Activated naive CD4-positive, alpha-beta T cell treated with anti-CD3 and anti-CD28 coated beads for 36 hours (primary cell): Measurements from ENCODE around the gene SLC22A31. TPM values are rescaled to one million over a fixed set of nuclear protein-coding genes. Genes with fewer than 3 reads are reported as not detected.

Experiments used
- CTCF ChIA-PET: fragments of 350-600 bp; sonication (Branson Sonifier 250); formaldehyde crosslinking; loops from one replicate; lab custom pipeline; 2021; ENCODE audit warnings: antibody characterized with exemption; lab: Charles Lee
- DNase-seq: peaks from one replicate; pipeline ENCODE4 v3.0.0-alpha.2; 2020
- H3K27ac Mint-ChIP-seq: one replicate; pipeline ENCODE4 v1.8.0; 2021; ENCODE audit warnings: mild to moderate bottlenecking, mixed read lengths
- H3K27me3 Mint-ChIP-seq: one replicate; pipeline ENCODE4 v1.8.0; 2021; ENCODE audit warnings: low read depth, mixed read lengths
- H3K36me3 Mint-ChIP-seq: one replicate; pipeline ENCODE4 v1.8.0; 2021; ENCODE audit warnings: low read depth, mixed read lengths
- H3K4me1 Mint-ChIP-seq: one replicate; pipeline ENCODE4 v1.8.0; 2021; ENCODE audit warnings: low read depth, mixed read lengths
- H3K4me3 Mint-ChIP-seq: one replicate; pipeline ENCODE4 v1.8.0; 2021; ENCODE audit warnings: mild to moderate bottlenecking, moderate library complexity, mixed read lengths
- H3K9me3 Mint-ChIP-seq: one replicate; pipeline ENCODE4 v1.8.0; 2021; ENCODE audit warnings: mixed read lengths
- intact Hi-C: fragments of 100-400 bp; cut with micrococcal nuclease; formaldehyde crosslinking; loops from one replicate; pipeline ENCODE4 v1.15.1; 2023
- total RNA-seq, 2 experiments: library from RNA; stranded (reverse); gene quantifications; one replicate each; pipeline ENCODE4 v1.2.3, GENCODE V29; 2021

SLC22A31 gene
- total RNA-seq, 2 experiments from 2014 or later, result 0.31 to 0.64 TPM

DNA sequence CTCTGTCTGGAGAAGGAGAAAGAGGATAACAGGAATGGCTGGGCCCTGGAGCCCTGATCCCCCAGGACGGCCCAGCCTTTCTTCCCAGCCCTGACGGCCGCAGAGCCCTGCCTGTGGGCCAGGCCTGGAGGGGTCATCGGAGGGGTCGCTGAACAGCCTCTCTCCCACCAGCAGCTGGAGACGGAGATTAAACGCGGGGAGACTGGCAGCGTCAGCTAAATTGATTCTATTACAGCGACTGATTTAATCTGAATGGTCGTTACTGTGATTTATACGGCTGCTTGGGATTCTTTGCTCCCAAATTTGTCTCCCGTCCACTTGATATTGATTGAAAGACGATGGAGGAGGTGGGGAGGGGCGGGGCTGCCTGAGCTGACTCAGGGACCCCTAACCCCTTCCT, 35.9 kb downstream of the SLC22A31 start:
- CTCF ChIA-PET, result no interaction called here
- H3K9me3 Mint-ChIP-seq, result no peaks in the 10 kb centered on the region
- no peak for DNase-seq
- intact Hi-C loops, result no loop called here
- no peaks in the 10 kb centered on the region for H3K36me3 Mint-ChIP-seq
- H3K4me3 Mint-ChIP-seq, result no peak overlapping the region
- no peaks in the 10 kb centered on the region for H3K27me3 Mint-ChIP-seq
- peaks cover 2% of the 10 kb centered on the region for H3K4me1 Mint-ChIP-seq
- H3K27ac Mint-ChIP-seq, result no peak overlapping the region

GRCh38 chr16:89163297-89163696, 37.0 kb downstream of the SLC22A31 start:
- Mint-ChIP-seq H3K36me3 (no peaks in the 10 kb centered on the region), H3K9me3 (peaks cover 2% of the 10 kb centered on the region), H3K27me3 (no peaks in the 10 kb centered on the region), H3K27ac (no peak overlapping the region), H3K4me1 (peaks cover 2% of the 10 kb centered on the region), H3K4me3 (no peak overlapping the region)
- intact Hi-C loops, result no loop called here
- CTCF ChIA-PET, result no interaction called here
- DNase-seq, result no peak

DNA sequence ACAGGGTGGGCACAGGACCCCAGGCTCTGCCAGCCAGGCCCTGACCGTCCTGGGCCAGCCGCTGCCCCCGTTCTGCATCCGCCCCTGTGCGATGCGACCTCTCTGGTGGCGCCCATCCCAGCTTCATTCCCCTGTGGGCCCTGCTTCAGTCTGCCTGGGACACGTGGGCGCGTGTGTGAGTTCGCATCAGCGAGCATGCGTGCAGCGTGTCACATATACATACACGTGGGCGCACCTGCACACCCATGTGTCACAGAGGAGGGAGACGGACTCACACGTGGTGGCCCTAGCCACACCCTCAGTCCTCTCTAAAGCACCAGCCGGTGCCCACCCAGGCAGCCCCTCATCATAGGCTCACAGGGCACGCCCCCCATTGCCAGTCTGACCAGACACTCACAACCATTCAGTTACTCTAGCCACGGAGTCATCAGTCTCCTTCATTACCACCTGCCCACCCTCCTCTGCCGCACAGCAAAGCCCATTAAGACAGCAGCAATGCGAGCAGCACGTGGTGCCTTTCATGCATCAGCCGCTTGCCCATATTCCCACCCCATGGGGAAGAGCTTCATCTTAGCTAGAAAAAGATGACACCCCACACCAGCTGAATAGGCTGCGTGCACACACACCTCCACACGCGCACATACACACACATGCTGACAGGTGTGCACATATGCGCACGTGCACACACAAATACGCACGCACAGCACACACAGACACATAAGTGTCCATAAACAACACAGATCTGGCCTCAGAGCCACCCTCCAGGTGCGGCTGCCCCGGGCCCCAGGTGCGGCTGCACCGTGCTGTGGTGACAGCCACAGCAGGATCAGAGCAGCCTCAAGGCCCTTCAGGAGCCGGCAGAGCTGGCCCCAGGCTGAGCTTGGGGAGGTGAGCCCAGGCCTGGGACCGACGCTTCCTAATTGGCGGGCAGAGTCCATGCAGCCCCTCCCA, 38.3 kb downstream of the SLC22A31 start:
- no peak overlapping the region for H3K4me3 Mint-ChIP-seq
- CTCF ChIA-PET, result no interaction called here
- DNase-seq, result no peak
- intact Hi-C loops, result no loop called here
- H3K27me3 Mint-ChIP-seq, result no peaks in the 10 kb centered on the region
- no peaks in the 10 kb centered on the region for H3K36me3 Mint-ChIP-seq
- no peak overlapping the region for H3K27ac Mint-ChIP-seq
- no peaks in the 10 kb centered on the region for H3K4me1 Mint-ChIP-seq
- H3K9me3 Mint-ChIP-seq, result peaks cover 7% of the 10 kb centered on the region

- Mint-ChIP-seq H3K4me3 (no peak overlapping the region), H3K27me3 (no peaks in the 10 kb centered on the region), H3K36me3 (no peaks in the 10 kb centered on the region), H3K4me1 (no peaks in the 10 kb centered on the region), H3K27ac (no peak overlapping the region), H3K9me3 (peaks cover 7% of the 10 kb centered on the region)
- CTCF ChIA-PET, result no interaction called here
- no peak for DNase-seq
- intact Hi-C loops, result no loop called here
These were observed 39.2 kb downstream of the SLC22A31 start for GRCh38 chr16:89160977-89161701.

GRCh38 chr16:89159850-89160354, 40.4 kb downstream of the SLC22A31 start:
- H3K9me3 Mint-ChIP-seq, result peaks cover 7% of the 10 kb centered on the region
- H3K36me3 Mint-ChIP-seq, result no peaks in the 10 kb centered on the region
- intact Hi-C loops, result no loop called here
- H3K4me3 Mint-ChIP-seq, result no peak overlapping the region
- H3K27me3 Mint-ChIP-seq, result no peaks in the 10 kb centered on the region
- CTCF ChIA-PET, result no interaction called here
- no peak for DNase-seq
- H3K27ac Mint-ChIP-seq, result no peak overlapping the region
- H3K4me1 Mint-ChIP-seq, result no peaks in the 10 kb centered on the region

- H3K36me3 Mint-ChIP-seq, result no peaks in the 10 kb centered on the region
- CTCF ChIA-PET, result no interaction called here
- DNase-seq, result no peak
- intact Hi-C loops, result no loop called here
- no peaks in the 10 kb centered on the region for H3K27me3 Mint-ChIP-seq
- H3K27ac Mint-ChIP-seq, result no peak overlapping the region
- H3K4me1 Mint-ChIP-seq, result no peaks in the 10 kb centered on the region
- H3K9me3 Mint-ChIP-seq, result peaks cover 7% of the 10 kb centered on the region
- no peak overlapping the region for H3K4me3 Mint-ChIP-seq
These were observed 41.1 kb downstream of the SLC22A31 start for GRCh38 chr16:89159066-89159849.

GRCh38 chr16:89157778-89158177, 42.6 kb downstream of the SLC22A31 start:
- CTCF ChIA-PET, result interaction anchor here (2.5 kb wide), 1 partner anchor 9 kb away, joined by 7 read pairs; no protein-coding TSS in a partner anchor
- Mint-ChIP-seq H3K27me3 (no peaks in the 10 kb centered on the region), H3K4me1 (no peaks in the 10 kb centered on the region), H3K27ac (no peak overlapping the region), H3K36me3 (no peaks in the 10 kb centered on the region), H3K9me3 (peaks cover 7% of the 10 kb centered on the region), H3K4me3 (no peak overlapping the region)
- no peak for DNase-seq
- intact Hi-C loops, result no loop called here

GRCh38 chr16:89156740-89157645, 43.3 kb downstream of the SLC22A31 start:
- H3K27me3 Mint-ChIP-seq, result no peaks in the 10 kb centered on the region
- H3K9me3 Mint-ChIP-seq, result peaks cover 7% of the 10 kb centered on the region
- no peaks in the 10 kb centered on the region for H3K36me3 Mint-ChIP-seq
- H3K4me1 Mint-ChIP-seq, result no peaks in the 10 kb centered on the region
- CTCF ChIA-PET, result interaction anchor here (0.7 to 2.5 kb wide), 2 partner anchors 10 to 1783 kb away, joined by 3 to 7 read pairs; no protein-coding TSS in a partner anchor
- H3K4me3 Mint-ChIP-seq, result no peak overlapping the region
- no peak overlapping the region for H3K27ac Mint-ChIP-seq
- no peak for DNase-seq
- intact Hi-C loops, result no loop called here

DNA sequence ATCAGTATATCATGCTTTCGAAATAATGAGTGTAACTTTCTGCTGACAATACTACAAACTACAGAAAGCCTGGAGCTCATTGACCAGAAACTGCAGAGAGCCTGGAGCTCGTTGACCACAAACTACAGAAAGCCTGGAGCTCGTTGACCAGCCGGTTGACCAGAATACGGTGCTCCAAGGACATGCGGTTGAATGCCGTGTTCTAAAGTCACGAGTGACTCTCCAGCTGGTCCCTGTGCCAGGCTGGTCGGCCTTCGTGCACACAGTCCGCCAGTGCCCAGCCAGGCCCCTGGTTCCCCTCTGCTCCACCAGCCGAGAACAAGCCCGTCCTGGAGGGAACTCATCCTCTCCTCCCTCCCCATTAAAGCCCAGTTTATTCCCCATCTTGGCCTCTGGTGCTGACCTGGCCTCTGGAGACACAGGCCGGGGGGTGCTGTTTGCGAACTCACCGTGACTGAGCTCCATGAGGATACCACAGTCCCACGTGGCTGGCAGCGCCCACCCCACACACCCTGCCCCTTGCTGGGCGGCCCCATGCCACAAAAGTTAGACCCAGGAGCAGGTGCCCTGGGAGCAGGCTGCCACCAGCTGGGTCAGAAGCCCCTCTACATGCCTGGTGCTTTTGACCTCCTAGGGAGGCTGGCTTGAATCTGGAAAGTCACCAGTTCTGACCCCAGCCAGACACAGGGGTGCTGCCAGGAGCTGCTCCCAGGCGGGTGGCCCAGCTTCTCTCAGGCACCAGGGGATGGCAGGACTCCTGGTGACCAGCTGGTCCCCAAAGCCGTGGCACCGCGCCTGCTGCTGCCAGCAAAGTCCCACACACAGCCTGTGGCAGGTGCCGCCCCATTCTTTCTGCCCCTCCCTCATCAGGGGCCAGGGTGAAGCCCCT, 44.2 kb downstream of the SLC22A31 start:
- no peak for DNase-seq
- no peak overlapping the region for H3K4me3 Mint-ChIP-seq
- H3K36me3 Mint-ChIP-seq, result peaks cover 6% of the 10 kb centered on the region
- no peak overlapping the region for H3K27ac Mint-ChIP-seq
- CTCF ChIA-PET, result interaction anchor here (0.7 to 2.5 kb wide), 4 partner anchors 11 to 1782 kb away, joined by 3 to 7 read pairs (median 3); no protein-coding TSS in a partner anchor
- H3K9me3 Mint-ChIP-seq, result peaks cover 7% of the 10 kb centered on the region
- intact Hi-C loops, result no loop called here
- no peaks in the 10 kb centered on the region for H3K4me1 Mint-ChIP-seq
- no peaks in the 10 kb centered on the region for H3K27me3 Mint-ChIP-seq

- CTCF ChIA-PET, result interaction anchor here (0.8 to 2.5 kb wide), 3 partner anchors 12 to 30 kb away, joined by 3 to 7 read pairs (median 3); no protein-coding TSS in a partner anchor
- H3K36me3 Mint-ChIP-seq, result peaks cover 7% of the 10 kb centered on the region
- peaks cover 7% of the 10 kb centered on the region for H3K9me3 Mint-ChIP-seq
- no peaks in the 10 kb centered on the region for H3K27me3 Mint-ChIP-seq
- DNase-seq, result no peak
- H3K4me3 Mint-ChIP-seq, result no peak overlapping the region
- H3K4me1 Mint-ChIP-seq, result no peaks in the 10 kb centered on the region
- intact Hi-C loops, result no loop called here
- H3K27ac Mint-ChIP-seq, result no peak overlapping the region
These were observed 45.1 kb downstream of the SLC22A31 start for GRCh38 chr16:89155184-89155679.
